Measurements from ENCODE around the gene RAB4B.
"Not testable (repeated sequence)": the region's sequence is repeated elsewhere in the genome, so short reads cannot be mapped to it uniquely, and the experiment has no call there.

RAB4B gene

DNA sequence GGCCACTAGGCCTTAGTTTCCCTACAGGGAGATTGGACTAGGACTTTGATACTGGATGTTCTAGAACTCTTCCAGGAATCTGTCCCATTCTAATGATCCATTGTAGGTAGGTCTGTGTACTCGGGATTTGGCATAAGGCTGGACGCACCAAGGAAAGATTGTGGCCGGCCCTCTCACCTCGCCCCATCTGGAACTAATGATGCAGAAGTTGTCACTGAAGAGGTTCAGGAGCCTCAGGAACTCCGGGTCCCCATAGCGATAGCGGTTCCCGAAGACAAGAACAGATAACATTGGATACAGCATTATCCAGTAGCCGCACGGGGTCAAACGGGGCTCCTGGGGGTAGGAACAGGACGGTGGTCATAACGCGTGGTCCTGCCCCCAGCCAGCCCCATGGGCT, 32.1 kb downstream of the RAB4B start:
- DNase-seq (ENCODE audit: low read depth), result no peak
- no peak for TF ChIP-seq CTCF (IDR thresholded peaks at IDR 0.05; ENCODE audit: low read depth, low read length, missing control alignments)
- no peak overlapping the region for H3K4me3 ChIP-seq (ENCODE audit: low read depth, low read length)

- DNase-seq (ENCODE audit: low read depth), result not testable (repeated sequence)
- peak overlapping the region; percentile 53 for H3K4me3 ChIP-seq (ENCODE audit: low read depth, low read length)
Observed at GRCh38 chr19:40810649-40811408, 32.8 kb downstream of the RAB4B start.

DNA sequence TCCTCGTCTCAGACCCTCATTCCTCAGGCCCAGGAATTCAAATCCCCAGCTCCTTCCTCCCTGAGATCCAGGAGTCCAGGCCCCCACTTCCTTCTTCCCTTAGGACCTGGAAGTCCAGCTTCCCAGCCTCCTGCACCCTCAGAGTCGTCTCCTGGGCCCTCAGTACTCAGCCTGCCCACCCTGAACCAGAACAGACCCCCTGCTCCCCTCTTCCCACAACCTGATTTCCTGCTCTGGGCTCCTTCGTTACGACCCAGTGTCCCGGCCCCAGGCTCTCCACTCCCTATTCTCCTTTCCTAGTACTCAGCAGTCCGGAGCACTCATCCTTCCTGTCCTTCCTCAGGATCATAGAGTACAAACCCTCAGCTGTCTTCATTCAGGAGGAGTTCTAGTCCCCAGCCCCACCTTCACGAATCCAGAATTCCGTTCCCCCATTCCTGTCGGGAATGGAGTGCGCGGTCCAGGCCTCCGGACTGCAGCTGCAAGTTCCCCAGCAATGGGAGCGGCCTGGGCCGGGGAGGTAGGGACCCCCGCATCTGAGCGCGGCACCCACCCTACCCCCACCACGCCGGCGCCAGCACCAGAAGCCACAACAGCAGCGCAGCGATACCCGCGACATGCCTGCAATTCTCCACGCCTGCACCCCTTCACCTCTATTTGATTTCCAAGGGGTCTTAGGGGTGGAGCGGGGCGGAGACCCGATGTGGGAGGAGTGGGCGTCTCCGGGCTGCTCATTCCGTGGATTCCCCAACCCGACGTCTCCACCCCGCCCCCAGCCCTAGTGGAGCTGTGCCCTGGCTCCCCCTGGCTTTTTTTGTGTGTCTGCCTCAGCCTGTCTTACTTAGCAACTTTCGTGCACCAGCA, 33.7 kb downstream of the RAB4B start:
- no peak overlapping the region; the same call in 1 of the 2 replicates for H3K4me3 ChIP-seq (ENCODE audit: low read depth, low read length)
- TF ChIP-seq CTCF (IDR thresholded peaks at IDR 0.05; ENCODE audit: low read depth, low read length, missing control alignments), result no peak

GRCh38 chr19:40812571-40812970, 34.5 kb downstream of the RAB4B start:
- not testable (repeated sequence) for H3K4me3 ChIP-seq (ENCODE audit: low read depth, low read length); DNase-seq (ENCODE audit: low read depth)

More for the DNA sequence above, 33.7 kb downstream of the RAB4B start:
- DNase-seq (ENCODE audit: low read depth), result no peak

- no peak for TF ChIP-seq CTCF (IDR thresholded peaks at IDR 0.05; ENCODE audit: low read depth, low read length, missing control alignments)
- no peak for DNase-seq (ENCODE audit: low read depth)
- H3K4me3 ChIP-seq (ENCODE audit: low read depth, low read length), result no peak overlapping the region
Observed at GRCh38 chr19:40813182-40813581, 35.1 kb downstream of the RAB4B start.

DNA sequence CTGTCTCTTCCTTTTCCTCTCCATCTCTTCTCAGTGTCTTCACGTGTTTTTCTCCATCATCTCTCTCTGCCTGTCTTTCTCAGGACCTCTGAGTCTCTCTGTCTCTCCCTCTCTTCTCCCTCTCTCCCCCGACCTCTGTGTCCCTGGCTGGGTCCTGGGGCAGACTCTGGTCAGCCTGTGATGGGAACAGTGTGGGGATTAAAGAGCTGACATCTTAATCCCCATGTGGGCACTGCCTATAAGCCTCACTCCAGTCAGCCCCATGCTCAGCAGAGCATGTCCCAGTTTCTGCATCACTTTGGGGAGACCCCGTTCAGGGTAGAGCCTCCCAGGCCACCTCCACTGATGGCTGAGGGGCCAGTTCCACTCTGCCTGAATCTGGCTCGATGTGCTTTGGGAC, 37.2 kb downstream of the RAB4B start:
- no peak for DNase-seq (ENCODE audit: low read depth)
- no peak for TF ChIP-seq CTCF (IDR thresholded peaks at IDR 0.05; ENCODE audit: low read depth, low read length, missing control alignments)
- H3K4me3 ChIP-seq (ENCODE audit: low read depth, low read length), result no peak overlapping the region

GRCh38 chr19:40818480-40819399, 40.7 kb downstream of the RAB4B start:
- peak; percentile 36 for TF ChIP-seq CTCF (IDR thresholded peaks at IDR 0.05; ENCODE audit: low read depth, low read length, missing control alignments)
- not testable (repeated sequence) for H3K4me3 ChIP-seq (ENCODE audit: low read depth, low read length); DNase-seq (ENCODE audit: low read depth)
